Hypothalamus (tissue), 51 donors: ENCODE data around the gene PPP1R2C.

Experiments
- DNase-seq, 51 donors: peaks; one replicate each; lab custom pipeline; 2025; lab: John Stamatoyannopoulos, UW

The PPP1R2C gene

DNA sequence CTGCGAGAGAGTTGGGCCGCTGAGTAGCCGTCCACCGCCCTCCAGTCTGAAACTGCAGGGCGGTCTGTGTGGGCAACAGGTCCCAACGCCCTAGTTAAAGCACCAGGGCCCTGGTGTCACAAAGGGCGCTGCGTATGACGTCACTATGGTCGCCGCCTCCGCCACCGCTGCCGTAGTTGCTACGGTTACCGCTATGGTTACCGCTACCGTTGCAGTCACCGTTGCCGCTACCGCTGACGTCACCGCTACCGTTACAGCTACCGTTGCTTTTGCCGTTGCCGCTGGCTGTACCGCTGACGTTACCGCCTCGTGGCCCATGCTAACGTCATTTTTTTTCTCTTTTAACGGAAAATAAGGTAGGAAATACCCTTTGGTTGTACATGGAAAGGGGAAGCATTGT lies at the start of gene PPP1R2C:
TSS of gene PPP1R2C (minus strand) at position 68 of the 400 bp plus-strand sequence. CDS start 84 bp downstream, outside the sequence.
- no peak for DNase-seq

GRCh38 chrX:42825201-42825600 lies 47.2 kb upstream of the PPP1R2C start:
- no peak for DNase-seq

DNA sequence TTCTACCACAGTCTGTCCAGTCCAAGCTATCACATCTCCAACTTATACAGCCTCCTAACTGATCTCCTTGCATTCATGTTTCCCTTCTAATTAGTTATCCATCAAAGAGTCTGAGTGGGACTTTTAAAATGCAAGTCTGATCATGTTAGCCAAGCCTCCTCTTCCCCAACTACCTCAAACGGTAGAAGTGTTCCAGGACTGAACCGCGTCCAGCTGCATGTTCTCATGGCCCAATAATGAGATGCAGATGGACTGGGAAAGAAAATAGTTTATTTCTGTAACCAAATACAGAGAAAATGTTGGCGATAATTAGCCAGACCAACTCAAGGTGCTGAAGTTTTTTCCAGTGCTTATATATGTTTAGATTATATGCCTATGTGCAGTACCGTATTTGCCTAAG lies 46.6 kb upstream of the PPP1R2C start:
- DNase-seq: no peak

- no peak for DNase-seq
Measured at GRCh38 chrX:42823443-42823842, 45.5 kb upstream of the PPP1R2C start.

DNA sequence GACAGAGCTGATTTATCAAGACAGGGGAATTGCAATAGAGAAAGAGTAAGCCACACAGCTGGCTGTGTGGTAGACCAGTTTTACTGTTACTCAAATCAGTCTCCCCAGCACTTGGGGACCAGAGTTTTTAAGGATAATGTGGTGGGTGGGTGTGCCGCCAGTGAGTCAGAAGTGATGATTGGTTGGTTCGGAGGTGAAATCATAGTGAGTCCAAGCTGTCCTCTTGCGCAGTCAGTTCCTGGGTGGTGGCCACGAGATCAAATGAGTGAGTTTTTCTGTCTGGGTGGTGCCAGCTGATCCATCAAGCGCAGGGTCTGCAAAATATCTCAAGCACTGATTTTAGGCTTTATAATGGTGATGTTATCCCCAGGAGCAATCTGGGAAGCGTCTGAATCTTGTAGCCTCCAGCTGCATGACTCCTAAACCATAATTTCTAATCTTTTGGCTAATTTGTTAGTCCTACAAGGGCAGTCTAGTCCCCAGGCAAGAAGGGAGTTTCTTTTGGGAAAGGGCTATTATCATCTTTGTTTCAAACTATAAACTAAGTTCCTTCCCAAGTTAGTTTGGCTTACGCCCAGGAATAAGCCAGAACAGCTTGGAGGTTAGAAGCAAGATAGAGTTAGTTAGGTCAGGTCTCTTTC lies 44.0 kb upstream of the PPP1R2C start:
- DNase-seq: no peak

DNA sequence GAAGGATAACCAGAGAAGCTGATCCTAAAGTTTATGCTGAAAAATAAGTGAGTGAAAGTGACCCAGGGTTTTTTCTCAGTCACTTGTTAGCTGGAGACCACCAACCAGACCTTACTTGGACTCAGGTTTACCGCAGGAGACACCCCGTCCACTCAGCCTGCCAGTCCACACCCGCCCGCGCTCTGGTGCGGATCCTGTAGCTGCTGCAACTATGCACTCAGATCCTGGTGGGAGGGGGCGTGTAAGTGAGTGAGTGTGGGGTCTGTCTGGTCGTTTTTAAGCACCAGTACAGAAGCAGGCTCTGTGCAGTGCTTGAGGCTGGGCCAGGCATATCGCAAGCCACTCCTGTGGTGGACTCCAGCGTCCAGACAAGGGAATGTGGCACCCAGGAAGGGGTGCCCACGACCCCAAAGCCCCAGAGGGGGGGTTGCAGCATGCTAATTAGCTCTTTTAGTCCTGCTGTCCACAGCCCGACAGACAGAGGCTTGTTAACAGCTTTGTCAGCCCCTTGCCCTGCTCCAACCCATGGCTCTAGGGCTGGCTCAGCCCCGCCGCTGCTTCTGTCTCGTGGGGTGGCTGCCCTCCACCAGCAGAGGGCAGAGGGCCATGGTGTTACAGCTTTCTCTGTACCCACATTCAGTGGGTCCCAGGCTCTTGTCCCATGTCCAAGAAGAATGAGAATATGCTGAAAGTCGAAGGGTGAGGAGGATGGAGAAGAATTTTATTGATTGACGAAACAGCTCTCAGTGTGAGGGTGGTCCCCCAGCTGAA lies 40.4 kb upstream of the PPP1R2C start:
- DNase-seq: no peak

DNA sequence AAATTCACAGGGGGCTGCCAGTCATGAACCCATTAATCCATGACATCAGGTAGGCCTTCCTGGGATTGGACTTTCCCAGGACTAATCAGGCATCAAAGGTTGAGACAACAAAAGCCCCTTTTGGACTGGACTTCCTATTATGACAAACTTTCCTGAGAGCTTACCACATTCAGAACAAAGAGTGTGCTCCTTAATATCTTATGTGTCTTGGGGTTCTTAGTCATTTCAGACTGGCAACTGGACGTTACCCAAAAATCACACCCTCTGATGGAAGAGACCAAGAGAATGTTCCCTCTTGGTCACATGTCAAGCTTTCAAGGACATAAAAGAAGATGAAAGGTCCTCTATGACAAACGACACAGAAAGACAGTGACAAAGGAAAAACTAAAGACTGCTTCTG lies 31.6 kb upstream of the PPP1R2C start:
- no peak for DNase-seq

GRCh38 chrX:42807393-42807792 lies 29.4 kb upstream of the PPP1R2C start:
- DNase-seq: no peak

GRCh38 chrX:42804524-42804923 lies 26.6 kb upstream of the PPP1R2C start:
- DNase-seq: no peak

DNA sequence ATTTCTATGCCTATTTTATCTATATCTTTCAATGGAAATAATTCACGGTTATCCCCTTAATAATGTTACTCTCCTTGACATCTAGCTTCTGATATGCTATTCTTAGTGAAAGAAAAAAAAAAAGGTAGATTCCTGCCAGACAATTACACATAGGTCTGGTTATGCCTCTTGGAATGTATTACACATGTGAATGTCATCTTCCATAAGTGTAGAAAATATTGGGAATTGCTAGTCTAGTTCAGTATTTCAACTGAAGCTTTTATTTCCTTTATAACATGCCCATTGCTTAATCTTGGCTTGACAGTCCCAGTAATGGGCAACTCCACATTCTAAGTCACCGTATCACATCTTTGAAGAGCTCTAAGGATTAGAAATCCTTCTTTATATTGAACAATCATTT lies 25.4 kb upstream of the PPP1R2C start:
- DNase-seq: no peak

DNA sequence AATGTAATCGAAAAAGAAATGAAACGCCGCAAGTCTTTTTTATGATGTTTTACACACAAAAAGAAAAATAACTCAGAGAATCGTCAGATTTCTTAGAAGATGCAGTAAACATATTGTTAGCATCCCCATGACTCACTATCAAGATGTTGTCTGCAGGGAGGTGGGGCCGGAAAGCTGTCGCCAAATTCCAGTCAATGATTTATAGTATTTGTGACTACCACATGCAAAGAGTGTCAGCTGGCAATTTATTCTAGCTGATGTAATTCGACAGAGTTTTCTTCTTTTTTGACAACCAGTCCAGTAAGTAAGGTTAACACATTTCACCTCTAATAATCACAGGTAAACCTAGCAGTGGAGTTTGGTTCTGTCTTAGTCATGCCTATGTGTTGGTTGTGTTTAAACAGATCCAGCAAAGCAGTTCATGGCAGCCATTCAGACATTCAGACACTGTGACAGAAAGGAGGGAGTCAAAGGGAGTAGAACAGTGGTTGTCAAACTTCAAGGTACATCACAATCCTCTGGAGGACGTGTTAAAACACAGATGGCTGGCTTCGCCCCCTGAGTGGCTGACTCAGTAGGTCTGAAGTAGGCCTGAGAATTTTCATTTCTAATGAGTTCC lies 19.8 kb upstream of the PPP1R2C start:
- no peak for DNase-seq

DNA sequence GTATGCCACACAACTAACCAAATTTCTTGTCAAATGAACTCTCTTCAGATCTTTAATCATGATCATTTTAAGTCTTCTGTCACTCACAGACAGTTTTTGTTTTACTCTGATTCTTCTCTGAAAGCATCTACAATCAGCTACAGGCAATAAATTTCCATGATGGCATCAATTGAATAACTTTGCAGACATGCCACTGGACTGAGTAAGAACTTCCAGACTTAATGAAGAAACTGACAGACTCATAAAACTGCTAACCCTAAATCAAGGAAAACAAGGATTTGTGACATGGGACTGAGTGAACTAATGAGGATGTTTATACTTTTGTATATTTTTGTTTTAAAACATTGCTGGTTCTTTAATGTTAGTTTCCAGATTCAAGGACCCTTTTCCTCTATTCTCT lies 5.5 kb upstream of the PPP1R2C start:
- DNase-seq: no peak

DNA sequence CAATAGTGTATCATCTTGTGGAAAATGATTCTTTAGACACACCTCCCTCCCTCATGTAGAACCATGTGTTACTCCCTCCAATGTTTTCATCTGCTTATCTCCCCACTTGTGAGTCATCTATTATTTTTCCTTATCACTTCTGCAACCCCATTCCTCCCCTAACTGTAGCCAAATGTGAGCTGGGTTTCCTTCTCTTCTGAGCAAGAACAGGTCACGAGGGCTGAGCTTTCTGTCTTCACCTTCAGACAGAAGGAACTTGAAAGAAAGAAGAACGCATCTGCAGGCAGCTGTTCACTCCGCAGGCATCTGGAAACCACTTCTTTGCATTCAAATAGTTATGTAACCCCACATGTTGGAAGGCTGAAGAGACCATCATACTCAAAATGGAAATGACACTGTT lies 1.8 kb downstream of the PPP1R2C start:
- DNase-seq: no peak

DNA sequence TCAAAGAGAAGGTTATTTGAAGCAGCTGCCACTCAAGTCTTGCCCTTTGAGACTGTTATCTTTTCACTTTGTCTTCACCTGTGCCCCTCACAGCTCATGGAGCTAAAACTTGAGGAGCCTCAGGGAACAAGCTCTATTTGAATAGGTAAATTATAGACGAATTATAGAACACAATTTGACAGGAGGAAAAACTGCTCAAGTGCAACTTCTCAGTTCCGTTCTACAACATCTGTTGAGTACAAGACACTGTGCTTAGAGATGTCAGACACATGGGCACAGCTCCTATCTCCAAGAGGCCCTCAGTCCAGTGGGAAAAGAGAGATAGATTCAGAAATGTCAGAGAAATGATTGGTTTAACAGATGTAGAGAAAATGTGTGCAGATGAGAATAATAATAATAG lies 5.1 kb downstream of the PPP1R2C start:
- DNase-seq: no peak

DNA sequence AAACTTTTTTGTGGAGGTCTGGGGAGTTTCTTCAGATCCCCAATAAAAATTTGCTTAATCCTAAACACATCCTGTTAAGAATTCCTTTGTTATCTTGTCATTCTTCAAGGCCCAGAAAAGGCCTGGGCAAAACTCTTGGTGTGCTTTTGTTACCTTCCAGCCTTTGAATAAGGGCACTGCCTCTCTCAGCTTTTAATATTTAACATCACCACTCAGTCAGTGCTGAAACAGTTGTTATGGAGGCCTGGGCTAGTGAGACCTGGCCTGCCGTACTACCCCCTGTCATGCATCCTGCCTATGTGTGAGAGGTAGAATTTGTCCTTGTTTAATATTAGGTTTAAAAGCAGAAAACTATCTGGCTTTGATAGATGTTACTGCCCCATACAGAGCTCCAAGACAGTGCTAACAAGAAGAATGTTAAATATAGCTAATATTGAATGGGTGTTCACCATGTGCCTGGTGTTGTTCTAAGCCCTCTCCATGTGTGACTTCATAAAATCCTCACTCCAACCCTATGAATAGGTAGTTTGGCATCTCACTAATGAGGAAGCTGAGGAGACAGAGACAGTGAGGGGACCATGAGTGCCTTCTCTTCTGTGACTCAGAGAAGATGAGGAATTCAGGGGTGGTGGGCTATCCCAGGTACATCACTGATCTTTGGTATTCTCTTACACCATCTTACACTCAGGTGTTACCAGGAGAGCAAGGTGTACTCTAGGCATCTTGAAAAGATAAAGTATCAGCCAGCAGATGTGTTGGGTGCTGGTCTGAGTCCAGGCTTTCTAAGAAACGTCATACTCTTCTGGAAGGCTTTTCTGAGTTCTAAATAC lies 6.2 kb downstream of the PPP1R2C start:
- DNase-seq: no peak

- DNase-seq: no peak
Measured at GRCh38 chrX:42770566-42770965, 7.4 kb downstream of the PPP1R2C start.

- no peak for DNase-seq
Measured at GRCh38 chrX:42759881-42760280, 18.1 kb downstream of the PPP1R2C start.

GRCh38 chrX:42755815-42756214 lies 22.1 kb downstream of the PPP1R2C start:
- peak in 1 of 51 donors; percentile 1 for DNase-seq

DNA sequence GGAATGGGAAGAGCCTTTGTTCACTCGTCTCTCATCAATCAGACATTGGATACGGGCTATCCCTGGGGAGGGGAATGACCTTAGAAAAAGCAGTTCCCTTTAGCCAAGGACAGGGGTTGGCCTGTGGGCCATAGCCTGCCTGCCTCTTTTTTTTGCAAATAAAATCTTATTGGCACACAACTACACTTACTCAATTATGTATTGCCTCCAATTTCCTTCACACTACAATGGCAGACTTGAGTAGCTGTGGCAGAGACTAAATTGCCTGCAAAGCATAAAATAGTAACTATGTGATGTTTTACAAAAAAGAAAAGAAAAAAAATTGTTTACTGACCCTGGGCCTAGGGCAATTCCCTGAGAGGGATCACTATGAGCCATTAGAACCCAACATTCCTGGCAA lies 23.4 kb downstream of the PPP1R2C start:
- DNase-seq: no peak

GRCh38 chrX:42754115-42754514 lies 23.8 kb downstream of the PPP1R2C start:
- DNase-seq: no peak

DNA sequence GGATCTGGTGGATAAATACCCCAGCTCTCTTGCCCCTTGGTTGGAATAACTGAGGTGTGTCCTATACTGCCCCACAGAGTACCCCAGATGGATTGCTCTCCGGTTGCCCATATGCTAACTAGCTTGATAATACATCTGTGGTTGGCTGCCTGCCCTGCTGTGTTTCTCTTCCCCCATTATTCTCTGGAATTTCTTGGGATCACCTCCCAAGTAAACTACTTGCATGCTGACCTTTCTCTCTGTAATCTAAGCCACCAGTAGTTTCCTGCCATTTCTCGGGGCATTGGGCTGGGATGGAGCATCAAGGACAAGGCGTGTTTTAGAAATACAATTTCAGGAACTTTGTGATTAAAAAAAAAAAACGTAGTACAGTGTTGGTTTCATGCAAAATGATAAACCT lies 25.2 kb downstream of the PPP1R2C start:
- no peak for DNase-seq
